Hepatocyte (in vitro differentiated cells): ENCODE data around the gene PACRG.

Experiments used
- CTCF ChIP-seq: fragments of 200-600 bp; sonication (generic); IDR thresholded peaks from 2 replicates; pipeline ENCODE4 v1.5.1; 2016; ENCODE audit warnings: antibody characterized with exemption, mild to moderate bottlenecking; ENCODE audit not compliant: poor library complexity
- EZH2 ChIP-seq: fragments of 200-600 bp; sonication (generic); IDR thresholded peaks from 2 replicates; pipeline ENCODE4 v1.6.1; 2016; ENCODE audit warnings: antibody characterized with exemption, mild to moderate bottlenecking, borderline replicate concordance
- EZH2phosphoT487 ChIP-seq: fragments of 200-600 bp; sonication (generic); IDR thresholded peaks from one replicate; pipeline ENCODE4 v1.6.1; 2018; ENCODE audit warnings: antibody characterized with exemption, mild to moderate bottlenecking, low read depth, moderate library complexity; ENCODE audit not compliant: unreplicated experiment, severe bottlenecking

GRCh38 chr6:163214259-163214658 lies 486.5 kb downstream of the PACRG start:
- TF ChIP-seq CTCF (no peak), EZH2phosphoT487 (no peak), EZH2 (no peak)
